Karpas-422 (cell line): Measurements from ENCODE around the gene C8B. TPM values are rescaled to one million over a fixed set of nuclear protein-coding genes. Genes with fewer than 3 reads are reported as not detected.

Experiments
- DNase-seq: peaks from one replicate; pipeline ENCODE4 v3.0.0-alpha.2; 2015
- H2AFZ ChIP-seq: fragments of 200-600 bp; sonication (generic); 2 replicates; pipeline ENCODE4 v1.6.1; 2014; ENCODE audit warnings: antibody characterized with exemption, low read length, mixed read lengths
- H3K27ac ChIP-seq: fragments of 200-600 bp; sonication (generic); 2 replicates; pipeline ENCODE4 v1.5.1; 2014; ENCODE audit warnings: mild to moderate bottlenecking, low read length, moderate library complexity
- H3K27me3 ChIP-seq: fragments of 200-600 bp; sonication (generic); 2 replicates; pipeline ENCODE4 v1.6.1; 2014; ENCODE audit warnings: low read length, mixed read lengths
- H3K36me3 ChIP-seq: fragments of 200-600 bp; sonication (generic); 2 replicates; pipeline ENCODE4 v1.6.1; 2014; ENCODE audit warnings: low read length, mixed read lengths; ENCODE audit not compliant: insufficient read depth
- H3K4me1 ChIP-seq: fragments of 200-600 bp; sonication (generic); 2 replicates; pipeline ENCODE4 v1.6.1; 2014; ENCODE audit warnings: mild to moderate bottlenecking, low read length, mixed read lengths
- H3K4me2 ChIP-seq: fragments of 200-600 bp; sonication (generic); 2 replicates; pipeline ENCODE4 v1.6.1; 2014; ENCODE audit warnings: low read length, low read depth, mild to moderate bottlenecking; ENCODE audit not compliant: poor library complexity, severe bottlenecking
- H3K4me3 ChIP-seq: fragments of 200-600 bp; sonication (generic); 2 replicates; pipeline ENCODE4 v1.5.1; 2014; ENCODE audit warnings: mild to moderate bottlenecking, antibody characterized with exemption, low read length, mixed read lengths
- H3K79me2 ChIP-seq: fragments of 200-600 bp; sonication (generic); 2 replicates; pipeline ENCODE4 v1.6.1; 2014; ENCODE audit warnings: mild to moderate bottlenecking, low read length, mixed read lengths
- H3K9ac ChIP-seq: fragments of 200-600 bp; sonication (generic); 2 replicates; pipeline ENCODE4 v1.6.0; 2014; ENCODE audit warnings: low read length
- H3K9me2 ChIP-seq: fragments of 200-600 bp; sonication (generic), shearing (Covaris generic); replicated peaks from 2 replicates; pipeline ENCODE4 v1.6.0; 2014; ENCODE audit warnings: mild to moderate bottlenecking, low read length, moderate library complexity; ENCODE audit not compliant: insufficient read depth
- H3K9me3 ChIP-seq: fragments of 300-700, 200-600 bp; sonication (generic); 2 replicates; pipeline ENCODE4 v1.6.1; 2014; ENCODE audit warnings: low read length, mixed read lengths
- H4K20me1 ChIP-seq: fragments of 200-600 bp; sonication (generic); 2 replicates; pipeline ENCODE4 v1.6.1; 2014; ENCODE audit warnings: mild to moderate bottlenecking, antibody characterized with exemption, low read length, low read depth; ENCODE audit not compliant: insufficient read depth
- total RNA-seq: library from RNA; depleted of rRNA; stranded (reverse); fragments of >200 nt; shearing (Covaris generic); gene quantifications from 2 replicates; pipeline ENCODE4 v1.2.3, GENCODE V29; 2014; ENCODE audit warnings: low replicate concordance

Gene C8B
- total RNA-seq, 1 experiment from 2014 or later, result not detected

- no peaks in the 10 kb centered on the region for H3K9me3 ChIP-seq
- DNase-seq, result no peak
- H3K4me2 ChIP-seq, result no peak overlapping the region
- H2AFZ ChIP-seq, result no peak overlapping the region
- H4K20me1 ChIP-seq, result no peaks in the 10 kb centered on the region
- no peak overlapping the region for H3K27ac ChIP-seq
- no peaks in the 10 kb centered on the region for H3K27me3 ChIP-seq
- H3K9me2 ChIP-seq, result no peaks in the 10 kb centered on the region
- no peak overlapping the region for H3K4me3 ChIP-seq
- no peak overlapping the region for H3K9ac ChIP-seq
- no peaks in the 10 kb centered on the region for H3K4me1 ChIP-seq
- no peaks in the 10 kb centered on the region for H3K36me3 ChIP-seq
- H3K79me2 ChIP-seq, result no peaks in the 10 kb centered on the region
Measured at GRCh38 chr1:56933606-56934005, 32.2 kb downstream of the C8B start.

DNA sequence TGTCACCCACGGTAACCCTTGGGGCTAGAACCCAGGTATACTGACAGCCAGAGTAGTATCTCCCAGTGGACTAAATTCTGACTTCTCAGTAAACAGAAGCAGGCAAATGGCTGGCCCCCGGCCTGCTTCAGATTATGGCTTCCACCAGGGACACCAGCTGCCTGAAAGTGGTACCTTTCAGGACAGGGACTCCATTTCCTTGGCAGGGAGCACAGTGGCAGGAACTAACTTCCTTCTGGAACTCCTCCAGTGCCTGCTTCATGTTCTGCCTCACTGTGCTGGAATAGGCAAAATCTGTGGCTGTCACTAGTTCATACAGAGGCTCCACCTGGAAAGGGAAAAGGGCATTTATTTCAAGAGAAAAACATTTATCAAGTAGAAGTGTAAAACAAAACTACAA, 32.7 kb downstream of the C8B start:
- Histone ChIP-seq H3K9me3 (no peaks in the 10 kb centered on the region), H3K4me3 (no peak overlapping the region), H3K27ac (no peak overlapping the region), H3K4me2 (no peak overlapping the region), H3K27me3 (no peaks in the 10 kb centered on the region), H3K79me2 (no peaks in the 10 kb centered on the region), H2AFZ (no peak overlapping the region), H3K9me2 (no peaks in the 10 kb centered on the region), H3K36me3 (no peaks in the 10 kb centered on the region), H3K9ac (no peak overlapping the region), H4K20me1 (no peaks in the 10 kb centered on the region), H3K4me1 (no peaks in the 10 kb centered on the region)
- no peak for DNase-seq

- H3K4me1 ChIP-seq, result no peaks in the 10 kb centered on the region
- H3K27ac ChIP-seq, result no peak overlapping the region
- no peak for DNase-seq
- H3K9me2 ChIP-seq, result no peaks in the 10 kb centered on the region
- no peak overlapping the region for H2AFZ ChIP-seq
- no peaks in the 10 kb centered on the region for H3K9me3 ChIP-seq
- H3K27me3 ChIP-seq, result no peaks in the 10 kb centered on the region
- no peak overlapping the region for H3K4me2 ChIP-seq
- no peak overlapping the region for H3K9ac ChIP-seq
- H3K36me3 ChIP-seq, result no peaks in the 10 kb centered on the region
- no peaks in the 10 kb centered on the region for H3K79me2 ChIP-seq
- no peaks in the 10 kb centered on the region for H4K20me1 ChIP-seq
- H3K4me3 ChIP-seq, result no peak overlapping the region
Measured at GRCh38 chr1:56931686-56932085, 34.1 kb downstream of the C8B start.

DNA sequence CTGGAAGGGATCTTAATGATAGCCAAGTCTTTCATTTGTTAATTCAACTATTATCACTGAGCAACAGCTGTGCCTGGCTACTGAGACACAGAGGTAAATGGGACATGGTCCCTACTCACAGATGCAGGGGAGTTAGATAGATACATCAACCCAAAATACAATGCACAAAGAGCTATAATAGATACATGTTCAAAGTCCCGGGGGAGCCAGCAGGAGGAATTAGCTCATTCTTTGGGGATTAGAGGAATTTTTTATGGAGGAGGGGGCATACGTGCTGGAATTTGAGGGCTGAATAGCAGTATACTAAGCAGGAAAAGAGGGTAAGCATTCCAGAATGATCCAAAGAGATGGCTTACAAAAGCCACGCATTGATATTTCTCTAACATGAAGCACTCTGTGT, 34.6 kb downstream of the C8B start:
- no peak overlapping the region for H2AFZ ChIP-seq
- H3K36me3 ChIP-seq, result no peaks in the 10 kb centered on the region
- H3K27me3 ChIP-seq, result no peaks in the 10 kb centered on the region
- H3K9me3 ChIP-seq, result no peaks in the 10 kb centered on the region
- no peaks in the 10 kb centered on the region for H4K20me1 ChIP-seq
- no peak overlapping the region for H3K4me2 ChIP-seq
- H3K79me2 ChIP-seq, result no peaks in the 10 kb centered on the region
- H3K27ac ChIP-seq, result no peak overlapping the region
- H3K4me3 ChIP-seq, result no peak overlapping the region
- H3K4me1 ChIP-seq, result no peaks in the 10 kb centered on the region
- no peak for DNase-seq
- H3K9me2 ChIP-seq, result no peaks in the 10 kb centered on the region
- no peak overlapping the region for H3K9ac ChIP-seq

- no peak overlapping the region for H3K27ac ChIP-seq
- H3K9ac ChIP-seq, result no peak overlapping the region
- H3K4me1 ChIP-seq, result no peaks in the 10 kb centered on the region
- H3K79me2 ChIP-seq, result no peaks in the 10 kb centered on the region
- H3K9me3 ChIP-seq, result no peaks in the 10 kb centered on the region
- no peaks in the 10 kb centered on the region for H3K27me3 ChIP-seq
- no peak for DNase-seq
- no peak overlapping the region for H2AFZ ChIP-seq
- no peaks in the 10 kb centered on the region for H3K9me2 ChIP-seq
- H4K20me1 ChIP-seq, result no peaks in the 10 kb centered on the region
- no peak overlapping the region for H3K4me2 ChIP-seq
- H3K36me3 ChIP-seq, result no peaks in the 10 kb centered on the region
- H3K4me3 ChIP-seq, result no peak overlapping the region
Measured at GRCh38 chr1:56929492-56929891, 36.3 kb downstream of the C8B start.

DNA sequence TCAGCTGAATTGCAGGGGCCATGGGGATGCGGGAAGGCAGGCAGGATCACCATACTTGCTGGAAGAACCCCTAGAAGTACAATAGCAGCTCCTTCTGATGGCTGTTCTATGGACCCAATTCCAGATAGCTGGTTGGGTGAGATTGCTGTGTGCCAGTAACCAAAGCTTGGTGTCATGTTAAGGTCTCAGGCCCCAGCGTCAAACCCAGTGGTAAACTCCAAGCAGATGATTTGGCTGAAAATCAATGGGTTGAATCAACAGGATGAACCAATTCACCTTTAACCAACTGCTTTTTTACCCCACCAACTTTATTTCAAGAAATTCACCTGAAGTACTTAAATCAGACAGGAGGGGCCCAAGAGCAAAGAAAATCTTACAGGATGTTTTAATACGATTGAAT, 37.8 kb downstream of the C8B start:
- Histone ChIP-seq H3K4me1 (no peaks in the 10 kb centered on the region), H3K9me3 (no peaks in the 10 kb centered on the region), H3K27ac (no peak overlapping the region), H2AFZ (no peak overlapping the region), H3K4me2 (no peak overlapping the region), H3K27me3 (no peaks in the 10 kb centered on the region), H3K9ac (no peak overlapping the region), H4K20me1 (no peaks in the 10 kb centered on the region), H3K36me3 (no peaks in the 10 kb centered on the region), H3K9me2 (no peaks in the 10 kb centered on the region), H3K4me3 (no peak overlapping the region), H3K79me2 (no peaks in the 10 kb centered on the region)
- no peak for DNase-seq

- Histone ChIP-seq H3K4me3 (no peak overlapping the region), H3K27me3 (no peaks in the 10 kb centered on the region), H3K9me2 (no peaks in the 10 kb centered on the region), H3K27ac (no peak overlapping the region), H3K9me3 (no peaks in the 10 kb centered on the region), H3K36me3 (no peaks in the 10 kb centered on the region), H3K79me2 (no peaks in the 10 kb centered on the region), H4K20me1 (no peaks in the 10 kb centered on the region), H2AFZ (no peak overlapping the region), H3K4me2 (no peak overlapping the region), H3K9ac (no peak overlapping the region), H3K4me1 (no peaks in the 10 kb centered on the region)
- DNase-seq, result no peak
Measured at GRCh38 chr1:56927171-56927570, 38.6 kb downstream of the C8B start.

DNA sequence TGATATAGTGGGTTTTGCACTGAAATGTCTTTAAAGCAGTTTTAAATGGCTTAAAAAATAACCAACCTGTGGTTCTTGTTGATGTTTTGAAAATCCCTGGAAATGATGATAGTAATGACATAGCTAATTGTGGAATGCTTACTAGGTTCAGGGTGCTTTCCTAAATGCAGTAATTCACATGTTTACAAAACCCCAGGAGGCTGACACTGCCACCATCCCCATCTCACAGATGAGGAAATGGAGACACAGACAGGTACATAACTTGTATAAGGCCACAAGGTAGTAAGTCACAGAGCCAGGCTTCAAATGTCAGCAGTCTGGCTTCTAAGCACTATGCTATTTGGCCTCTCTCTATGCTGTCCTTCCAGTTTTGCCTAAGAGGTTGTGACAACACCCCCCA, 40.6 kb downstream of the C8B start:
- H3K4me3 ChIP-seq, result no peak overlapping the region
- no peak overlapping the region for H2AFZ ChIP-seq
- no peaks in the 10 kb centered on the region for H3K9me3 ChIP-seq
- H3K4me1 ChIP-seq, result no peaks in the 10 kb centered on the region
- H3K36me3 ChIP-seq, result no peaks in the 10 kb centered on the region
- no peak for DNase-seq
- no peak overlapping the region for H3K27ac ChIP-seq
- no peak overlapping the region for H3K9ac ChIP-seq
- no peaks in the 10 kb centered on the region for H3K79me2 ChIP-seq
- no peaks in the 10 kb centered on the region for H4K20me1 ChIP-seq
- no peaks in the 10 kb centered on the region for H3K9me2 ChIP-seq
- no peak overlapping the region for H3K4me2 ChIP-seq
- no peaks in the 10 kb centered on the region for H3K27me3 ChIP-seq

DNA sequence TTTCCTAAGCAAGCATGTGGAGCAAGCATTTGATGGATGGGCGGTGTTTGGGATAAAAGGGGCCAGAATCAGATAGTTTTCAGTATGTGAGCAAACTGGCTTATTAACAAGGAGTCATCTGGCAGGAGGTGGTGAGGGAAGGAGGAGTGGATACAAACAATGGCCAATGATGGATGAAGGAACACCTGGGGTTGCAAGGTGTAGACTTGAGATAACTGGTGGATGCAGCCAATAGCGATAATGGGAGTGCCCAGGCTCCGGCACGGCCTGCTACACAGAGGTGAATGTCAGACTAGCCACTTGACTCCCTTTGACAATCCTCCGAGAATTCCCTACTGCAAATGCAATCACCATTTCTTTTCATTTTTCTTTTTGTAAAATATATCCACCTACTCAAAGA, 41.7 kb downstream of the C8B start:
- DNase-seq, result no peak
- no peaks in the 10 kb centered on the region for H3K27me3 ChIP-seq
- H3K4me3 ChIP-seq, result no peak overlapping the region
- H3K4me1 ChIP-seq, result no peaks in the 10 kb centered on the region
- H3K9ac ChIP-seq, result no peak overlapping the region
- H3K4me2 ChIP-seq, result no peak overlapping the region
- no peaks in the 10 kb centered on the region for H3K9me2 ChIP-seq
- no peaks in the 10 kb centered on the region for H3K9me3 ChIP-seq
- H3K27ac ChIP-seq, result no peak overlapping the region
- H3K79me2 ChIP-seq, result no peaks in the 10 kb centered on the region
- H3K36me3 ChIP-seq, result no peaks in the 10 kb centered on the region
- H2AFZ ChIP-seq, result no peak overlapping the region
- H4K20me1 ChIP-seq, result no peaks in the 10 kb centered on the region
